ENCODE results near the gene SNAP47.

The SNAP47 gene

DNA sequence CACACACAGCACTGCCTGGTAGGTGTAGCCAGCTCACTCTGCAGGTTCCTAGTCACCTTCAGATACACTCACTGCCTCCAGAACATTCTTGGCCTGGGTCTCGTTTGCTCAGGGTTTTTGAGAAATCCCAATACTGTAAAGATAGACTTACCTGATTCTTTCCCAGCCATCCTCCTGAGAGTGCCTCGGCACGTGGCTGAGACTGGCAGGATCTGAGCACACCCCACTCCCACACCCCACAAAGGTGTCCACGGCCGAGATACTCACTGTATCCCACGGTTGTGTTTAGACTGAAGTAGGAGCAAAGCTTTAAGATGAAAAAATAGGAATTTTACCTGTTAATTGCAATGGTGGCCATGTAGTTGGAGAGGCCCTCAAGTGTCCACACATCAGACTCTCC lies 33.4 kb downstream of the SNAP47 start:
- no peak for DNase-seq (ENCODE audit: low read depth in 2 of 2)

- DNase-seq (ENCODE audit: low read depth in 2 of 2): no peak
These were observed 34.1 kb downstream of the SNAP47 start for GRCh38 chr1:227769047-227769935.

- DNase-seq (ENCODE audit: low read depth in 2 of 2): no peak
These were observed 34.8 kb downstream of the SNAP47 start for GRCh38 chr1:227769936-227770494.

DNA sequence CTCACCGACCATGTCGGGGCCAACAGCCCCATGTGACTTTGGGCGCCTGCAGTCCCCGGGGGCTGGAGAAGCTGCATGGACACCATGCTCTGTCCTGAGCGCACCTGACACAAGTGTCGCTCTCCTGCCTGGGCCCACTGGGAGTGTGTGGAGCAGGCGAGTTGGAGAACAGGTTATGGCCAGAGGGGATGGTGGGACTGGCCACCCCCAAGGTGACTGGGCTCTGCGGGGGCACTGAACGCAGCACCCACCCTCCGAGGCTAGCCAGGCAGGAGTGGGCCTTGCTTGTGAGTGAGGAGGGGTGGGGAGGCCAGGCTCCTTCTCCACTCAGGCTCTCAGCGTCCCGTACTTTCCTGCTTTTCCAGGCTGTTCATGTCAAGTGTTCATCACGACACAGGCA lies 35.6 kb downstream of the SNAP47 start:
- DNase-seq (ENCODE audit: low read depth in 2 of 2): no peak

DNA sequence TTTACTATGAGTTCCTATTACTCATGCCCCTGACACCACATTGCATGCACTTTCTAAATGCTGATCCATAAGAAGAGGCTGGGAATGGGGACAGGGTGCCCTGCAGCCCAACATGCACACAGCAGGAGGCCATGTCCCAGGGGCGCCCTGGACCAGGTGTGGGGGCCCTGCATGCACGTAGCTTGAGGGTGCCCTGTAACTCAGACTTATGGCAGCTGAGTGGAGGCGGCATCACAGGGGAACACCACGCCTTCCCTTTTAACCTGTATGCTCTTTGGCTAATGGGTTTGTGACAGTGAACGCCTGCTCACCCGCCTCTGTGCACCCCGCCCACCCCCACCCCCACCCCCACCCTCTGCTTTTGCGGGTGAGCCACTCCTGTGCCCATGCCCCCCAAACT lies 36.1 kb downstream of the SNAP47 start:
- no peak for DNase-seq (ENCODE audit: low read depth in 2 of 2)

- no peak for DNase-seq (ENCODE audit: low read depth in 2 of 2)
These were observed 36.5 kb downstream of the SNAP47 start for GRCh38 chr1:227771771-227772170.

DNA sequence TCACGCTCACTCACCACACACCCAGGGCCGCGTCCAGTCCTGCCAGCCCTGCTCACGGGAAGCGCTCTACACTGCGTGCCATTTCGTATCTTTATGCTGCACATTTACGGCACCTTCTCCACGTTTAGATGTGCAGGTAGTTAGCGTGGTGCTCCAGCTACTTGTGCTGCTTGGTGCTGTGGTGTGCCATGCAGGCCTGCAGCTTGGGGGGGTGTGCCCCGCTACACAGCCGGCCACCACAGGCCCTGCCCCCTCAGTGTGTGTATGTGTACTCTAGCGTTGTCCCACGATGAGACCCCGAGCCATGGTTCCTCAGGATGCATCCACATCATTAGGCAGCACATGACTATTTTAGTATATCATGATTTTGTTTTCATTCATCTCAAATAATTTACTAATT lies 38.3 kb downstream of the SNAP47 start:
- no peak for DNase-seq (ENCODE audit: low read depth in 2 of 2)

DNA sequence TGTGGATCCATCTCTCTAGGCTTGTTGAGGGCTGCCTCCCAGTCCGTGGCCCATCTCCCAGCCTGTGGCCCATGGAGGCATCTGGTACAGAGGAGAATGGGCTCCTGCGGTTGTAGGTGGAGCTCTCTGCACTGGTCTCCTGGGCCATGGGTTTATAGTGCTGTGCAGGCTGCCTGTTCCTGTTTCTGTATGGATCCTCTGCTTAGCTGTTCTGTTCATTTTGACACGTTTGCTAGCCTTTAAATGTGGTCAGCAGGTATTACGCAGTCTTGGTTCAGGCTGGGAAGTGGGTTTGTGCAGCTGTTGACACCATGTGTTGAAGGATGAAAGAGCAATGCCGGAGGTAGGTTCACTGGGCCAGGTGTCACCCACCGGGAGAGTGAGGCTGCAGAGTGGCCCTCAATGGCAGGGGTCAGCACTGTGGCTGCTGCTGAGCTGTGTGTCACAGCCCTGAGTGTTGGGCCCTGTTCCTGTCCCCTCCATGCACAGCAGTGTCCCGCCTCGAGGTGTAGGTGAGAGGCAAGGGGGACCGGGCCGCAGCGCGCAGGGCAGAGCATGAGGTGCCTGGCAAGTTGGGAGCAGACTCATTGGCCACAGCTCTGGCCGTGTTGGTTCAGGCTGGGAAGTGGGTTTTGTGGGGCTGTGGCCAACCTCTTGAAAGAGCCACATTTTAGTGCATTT lies 39.0 kb downstream of the SNAP47 start:
- no peak for DNase-seq (ENCODE audit: low read depth in 2 of 2)

- no peak for DNase-seq (ENCODE audit: low read depth in 2 of 2)
These were observed 39.8 kb downstream of the SNAP47 start for GRCh38 chr1:227774821-227775661.

DNA sequence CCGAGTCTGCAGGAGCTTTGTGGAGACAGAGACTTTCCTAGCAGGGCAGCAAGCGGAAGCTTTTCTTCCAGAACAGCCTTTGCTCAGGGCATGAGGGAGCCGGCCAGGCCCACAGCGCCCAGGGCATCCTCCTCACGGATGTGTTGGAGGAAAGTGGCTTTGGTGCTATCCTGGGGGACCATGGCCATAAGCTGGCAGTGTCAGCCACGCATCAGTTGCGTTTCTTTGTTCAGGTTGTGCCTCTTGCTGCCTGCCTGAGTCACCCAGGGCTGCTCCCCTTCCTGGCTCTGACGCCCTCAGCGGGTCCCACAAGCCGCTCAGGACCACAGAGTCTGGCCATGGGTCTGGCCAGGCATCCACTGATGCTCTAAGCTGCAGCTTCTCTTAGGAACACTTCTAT lies 40.6 kb downstream of the SNAP47 start:
- no peak for DNase-seq (ENCODE audit: low read depth in 2 of 2)

GRCh38 chr1:227776331-227776771 lies 41.1 kb downstream of the SNAP47 start:
- no peak for DNase-seq (ENCODE audit: low read depth in 2 of 2)

GRCh38 chr1:227777156-227777555 lies 41.9 kb downstream of the SNAP47 start:
- DNase-seq (ENCODE audit: low read depth in 2 of 2): no peak

- no peak for DNase-seq (ENCODE audit: low read depth in 2 of 2)
These were observed 42.4 kb downstream of the SNAP47 start for GRCh38 chr1:227777646-227778045.

- no peak for DNase-seq (ENCODE audit: low read depth in 2 of 2)
These were observed 43.2 kb downstream of the SNAP47 start for GRCh38 chr1:227778401-227778947.

- DNase-seq (ENCODE audit: low read depth in 2 of 2): no peak
These were observed 43.8 kb downstream of the SNAP47 start for GRCh38 chr1:227779021-227779441.

DNA sequence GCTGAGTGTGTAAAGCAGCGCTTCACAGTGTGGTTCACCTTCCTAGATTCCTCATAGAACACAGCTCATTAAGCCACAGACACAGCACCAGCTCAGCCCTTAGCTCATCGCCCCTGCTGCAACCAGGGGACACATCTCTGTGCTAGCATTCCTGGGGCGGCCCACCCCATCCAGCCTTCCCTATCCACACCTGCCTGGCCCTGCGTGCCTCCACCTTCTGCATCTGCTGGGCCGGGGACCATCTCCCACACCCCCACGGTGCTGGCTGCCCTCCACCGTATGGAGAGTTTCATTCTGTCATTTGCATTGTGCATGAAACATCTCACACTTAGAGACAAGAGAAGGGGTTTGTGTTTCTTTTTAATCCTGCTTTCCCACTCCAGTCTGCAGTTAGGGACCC lies 44.5 kb downstream of the SNAP47 start:
- no peak for DNase-seq (ENCODE audit: low read depth in 2 of 2)

DNA sequence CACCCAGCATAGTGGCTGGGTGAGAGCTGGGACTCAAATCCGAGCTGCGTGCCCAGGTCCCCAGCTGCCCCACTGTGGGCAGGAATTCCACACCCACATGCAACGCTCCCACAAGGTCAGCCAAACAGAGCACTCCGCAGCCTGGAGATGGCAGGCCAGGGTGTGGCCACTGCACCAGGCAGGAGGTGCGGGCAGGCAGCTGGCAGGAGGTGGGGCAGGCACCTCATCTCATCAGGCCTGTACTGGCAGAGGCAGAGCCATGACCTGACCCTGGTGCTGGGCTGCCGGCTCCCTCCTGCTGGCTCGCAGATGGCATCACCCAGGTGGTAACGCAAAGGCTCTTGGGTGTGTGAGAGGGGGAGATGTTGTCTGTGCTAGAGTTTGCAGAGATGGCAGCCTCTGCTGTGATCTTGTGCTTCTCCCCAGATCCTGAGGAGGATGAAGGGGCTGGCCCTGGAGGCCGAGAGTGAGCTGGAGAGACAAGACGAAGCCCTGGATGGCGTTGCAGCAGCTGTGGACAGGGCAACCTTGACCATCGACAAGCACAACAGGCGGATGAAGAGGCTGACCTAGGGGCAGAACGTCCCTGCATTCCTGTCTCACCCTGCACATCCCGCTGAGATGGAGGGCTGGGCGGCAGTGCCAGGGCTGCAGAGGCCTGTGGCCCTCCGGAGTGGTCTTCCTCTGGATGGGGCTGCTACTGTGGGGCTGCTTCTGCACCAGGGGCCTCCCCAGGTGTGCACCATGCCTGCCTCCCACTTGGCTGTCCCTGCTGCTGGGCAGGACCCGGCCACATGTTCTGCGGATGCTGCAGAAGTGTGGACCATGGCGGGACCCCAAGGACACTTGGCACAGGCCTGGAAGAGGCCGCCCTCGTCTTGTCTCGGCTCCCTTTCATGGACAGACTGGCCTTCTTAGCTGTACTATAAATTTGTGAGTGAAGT lies 45.1 kb downstream of the SNAP47 start:
- no peak for DNase-seq (ENCODE audit: low read depth in 2 of 2)

- no peak for DNase-seq (ENCODE audit: low read depth in 2 of 2)
These were observed 46.2 kb downstream of the SNAP47 start for GRCh38 chr1:227781314-227781930.

DNA sequence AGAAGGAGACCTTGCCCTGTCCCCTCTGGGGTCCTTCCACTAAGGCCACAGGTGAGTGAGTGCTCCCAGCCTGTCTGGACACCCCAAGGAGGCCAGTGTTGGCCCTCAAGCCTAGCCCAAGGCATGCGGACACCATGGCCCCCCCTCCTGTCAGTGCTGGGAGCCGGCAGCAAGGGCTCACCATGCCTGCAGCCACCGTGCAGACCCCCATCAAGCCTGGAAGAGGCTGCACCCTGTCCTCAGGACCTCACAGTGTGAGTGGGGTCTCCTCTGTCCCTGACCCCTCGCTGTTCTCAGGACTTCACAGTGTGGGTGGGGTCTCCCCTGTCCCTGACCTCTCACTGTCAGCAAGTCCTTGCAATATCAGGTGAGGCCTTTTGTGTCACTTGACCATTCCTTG lies 47.0 kb downstream of the SNAP47 start:
- no peak for DNase-seq (ENCODE audit: low read depth in 2 of 2)
